Measurements from ENCODE around the gene NCAPG. TPM values are rescaled to one million over a fixed set of nuclear protein-coding genes. Genes with fewer than 3 reads are reported as not detected.

NCAPG gene
- total RNA-seq, 1 experiment from 2014 or later, result 38.6 TPM

- POLR2A ChIA-PET, result interaction anchor here (0.7 kb wide), 1 partner anchor 339 kb away, joined by 3 read pairs; no protein-coding TSS in a partner anchor
- Mint-ChIP-seq H3K4me1 (ENCODE audit: insufficient read depth, unreplicated experiment) (peaks cover 24% of the 10 kb centered on the region), H3K9me3 (ENCODE audit: unreplicated experiment) (no peaks in the 10 kb centered on the region), H3K36me3 (ENCODE audit: insufficient read depth, unreplicated experiment) (no peaks in the 10 kb centered on the region), H3K27ac (ENCODE audit: low read depth, unreplicated experiment) (no peak overlapping the region), H3K27me3 (ENCODE audit: insufficient read depth, unreplicated experiment) (peaks cover 15% of the 10 kb centered on the region), H3K4me3 (ENCODE audit: unreplicated experiment) (no peak overlapping the region)
- BruUV-seq (replicated peaks), result no TSS peak
- no peak for DNase-seq (ENCODE audit: unreplicated experiment)
- CTCF ChIA-PET, result no interaction called here
- no peak for TF ChIP-seq CTCF (IDR thresholded peaks at IDR 0.05; ENCODE audit: unreplicated experiment)
- intact Hi-C loops (cut with micrococcal nuclease), result no loop called here
Measured at GRCh38 chr4:17785858-17786257, 24.9 kb upstream of the NCAPG start.

- no peaks in the 10 kb centered on the region for H3K9me3 Mint-ChIP-seq (ENCODE audit: unreplicated experiment)
- BruUV-seq (replicated peaks), result no TSS peak
- CTCF ChIA-PET, result interaction anchor here (0.7 to 1.1 kb wide), 3 partner anchors 9 to 21 kb away, joined by 3 to 4 read pairs (median 4); no protein-coding TSS in a partner anchor
- no peak overlapping the region for H3K27ac Mint-ChIP-seq (ENCODE audit: low read depth, unreplicated experiment)
- peaks cover 8% of the 10 kb centered on the region for H3K27me3 Mint-ChIP-seq (ENCODE audit: insufficient read depth, unreplicated experiment)
- no peak for DNase-seq (ENCODE audit: unreplicated experiment)
- H3K4me1 Mint-ChIP-seq (ENCODE audit: insufficient read depth, unreplicated experiment), result peaks cover 21% of the 10 kb centered on the region
- POLR2A ChIA-PET, result interaction anchor here (0.6 to 1.7 kb wide), 3 partner anchors 22 to 88 kb away, joined by 3 to 8 read pairs (median 6); partner anchors contain the start of genes DCAF16 and NCAPG
- intact Hi-C loops (cut with micrococcal nuclease), result no loop called here
- peaks cover 6% of the 10 kb centered on the region for H3K36me3 Mint-ChIP-seq (ENCODE audit: insufficient read depth, unreplicated experiment)
- TF ChIP-seq CTCF (IDR thresholded peaks at IDR 0.05; ENCODE audit: unreplicated experiment), result no peak
- no peak overlapping the region for H3K4me3 Mint-ChIP-seq (ENCODE audit: unreplicated experiment)
Measured at GRCh38 chr4:17786567-17786966, 24.2 kb upstream of the NCAPG start.

GRCh38 chr4:17787315-17787714 lies 23.5 kb upstream of the NCAPG start:
- Mint-ChIP-seq H3K4me1 (ENCODE audit: insufficient read depth, unreplicated experiment) (peaks cover 17% of the 10 kb centered on the region), H3K27me3 (ENCODE audit: insufficient read depth, unreplicated experiment) (peaks cover under 1% of the 10 kb centered on the region), H3K9me3 (ENCODE audit: unreplicated experiment) (no peaks in the 10 kb centered on the region), H3K4me3 (ENCODE audit: unreplicated experiment) (no peak overlapping the region), H3K36me3 (ENCODE audit: insufficient read depth, unreplicated experiment) (peaks cover 11% of the 10 kb centered on the region), H3K27ac (ENCODE audit: low read depth, unreplicated experiment) (no peak overlapping the region)
- TF ChIP-seq CTCF (IDR thresholded peaks at IDR 0.05; ENCODE audit: unreplicated experiment), result no peak
- BruUV-seq (replicated peaks), result no TSS peak
- peak; percentile 26 for DNase-seq (ENCODE audit: unreplicated experiment)
- ChIA-PET CTCF (interaction anchor here (0.6 to 1.1 kb wide), 6 partner anchors 9 to 1343 kb away, joined by 3 to 4 read pairs (median 3); no protein-coding TSS in a partner anchor), POLR2A (interaction anchor here (0.6 to 1.7 kb wide), 4 partner anchors 21 to 173 kb away, joined by 3 to 8 read pairs (median 4); partner anchors contain the start of genes DCAF16, MED28 and NCAPG)
- intact Hi-C loops (cut with micrococcal nuclease), result no loop called here

DNA sequence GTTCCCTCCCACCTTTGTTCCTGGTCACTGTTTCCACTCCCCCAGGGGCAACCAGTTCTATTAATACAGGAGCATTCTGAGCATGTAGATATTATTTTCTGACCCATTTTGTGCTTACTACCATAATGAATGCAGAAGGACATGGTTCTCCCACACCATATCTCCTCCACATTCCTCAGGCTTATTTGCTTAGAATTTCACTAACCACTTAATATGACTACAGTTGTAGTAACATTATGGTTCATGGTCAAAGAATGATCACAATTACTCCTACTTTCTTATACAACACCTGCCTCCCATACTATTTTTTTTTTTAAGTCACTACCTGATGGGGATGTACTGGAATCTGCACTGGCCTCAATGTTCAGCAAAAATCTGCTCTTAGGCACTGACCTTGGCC lies 21.8 kb upstream of the NCAPG start:
- BruUV-seq (replicated peaks), result no TSS peak
- intact Hi-C loops (cut with micrococcal nuclease), result no loop called here
- peaks cover 22% of the 10 kb centered on the region for H3K36me3 Mint-ChIP-seq (ENCODE audit: insufficient read depth, unreplicated experiment)

More for the DNA sequence above, 21.8 kb upstream of the NCAPG start:
- CTCF ChIA-PET, result interaction anchor here (0.8 kb wide), 1 partner anchor 21 kb away, joined by 5 read pairs; no protein-coding TSS in a partner anchor
- peaks cover 17% of the 10 kb centered on the region for H3K4me1 Mint-ChIP-seq (ENCODE audit: insufficient read depth, unreplicated experiment)
- no peaks in the 10 kb centered on the region for H3K9me3 Mint-ChIP-seq (ENCODE audit: unreplicated experiment)
- H3K27ac Mint-ChIP-seq (ENCODE audit: low read depth, unreplicated experiment), result no peak overlapping the region
- H3K4me3 Mint-ChIP-seq (ENCODE audit: unreplicated experiment), result no peak overlapping the region
- H3K27me3 Mint-ChIP-seq (ENCODE audit: insufficient read depth, unreplicated experiment), result no peaks in the 10 kb centered on the region
- TF ChIP-seq CTCF (IDR thresholded peaks at IDR 0.05; ENCODE audit: unreplicated experiment), result no peak
- POLR2A ChIA-PET, result interaction anchor here (0.7 to 0.8 kb wide), 3 partner anchors 19 to 211 kb away, joined by 3 read pairs; no protein-coding TSS in a partner anchor
- DNase-seq (ENCODE audit: unreplicated experiment), result no peak
